Measurements from ENCODE around the gene HES4.
"Not testable (repeated sequence)": the region's sequence is repeated elsewhere in the genome, so short reads cannot be mapped to it uniquely, and the experiment has no call there.

Gene HES4

GRCh38 chr1:1032424-1032823 is 32.5 kb upstream of the HES4 start:
- Histone ChIP-seq H2AFZ (ENCODE audit: low read length) (peak overlapping the region; percentile 45; the same call in 1 of the 2 replicates), H3K9ac (ENCODE audit: low read length) (no peak overlapping the region), H3K9me3 (replicated peaks; ENCODE audit: insufficient read depth, low read length) (no peaks in the 10 kb centered on the region), H3F3A (ENCODE audit: insufficient read depth, low read length) (no peaks in the 10 kb centered on the region), H3K9me2 (replicated peaks; ENCODE audit: insufficient read depth, low read length) (no peaks in the 10 kb centered on the region), H4K20me1 (ENCODE audit: insufficient read depth, low read length) (no peaks in the 10 kb centered on the region), H3K79me2 (ENCODE audit: low read length) (no peaks in the 10 kb centered on the region), H3K27me3 (replicated peaks; ENCODE audit: insufficient read depth, low read length) (peaks cover 60% of the 10 kb centered on the region), H3K27ac (ENCODE audit: low read length) (no peak overlapping the region), H3K4me1 (ENCODE audit: low read length) (no peaks in the 10 kb centered on the region), H3K36me3 (replicated peaks; ENCODE audit: insufficient read depth, low read length) (no peaks in the 10 kb centered on the region), H3K4me3 (ENCODE audit: low read length) (peak overlapping the region; percentile 43; the same call in 1 of the 2 replicates), H3K4me2 (ENCODE audit: low read depth, low read length) (peak overlapping the region; percentile 79)
- no peak for TF ChIP-seq EZH2 (optimal IDR thresholded peaks at IDR 0.05; ENCODE audit: low read depth, low read length)
- no peak for TF ChIP-seq EZH2phosphoT487 (IDR thresholded peaks at IDR 0.05; ENCODE audit: low read length)
- TF ChIP-seq CTCF (IDR thresholded peaks at IDR 0.05; ENCODE audit: low read length), result no peak
- DNase-seq, result no peak

GRCh38 chr1:1031659-1032235 is 31.9 kb upstream of the HES4 start:
- H3K79me2 ChIP-seq (ENCODE audit: low read length), result no peaks in the 10 kb centered on the region
- no peak overlapping the region for H3K9ac ChIP-seq (ENCODE audit: low read length)
- no peaks in the 10 kb centered on the region for H3K36me3 ChIP-seq (replicated peaks; ENCODE audit: insufficient read depth, low read length)
- H3K27me3 ChIP-seq (replicated peaks; ENCODE audit: insufficient read depth, low read length), result peaks cover 60% of the 10 kb centered on the region
- DNase-seq, result no peak
- H3K9me2 ChIP-seq (replicated peaks; ENCODE audit: insufficient read depth, low read length), result no peaks in the 10 kb centered on the region
- no peaks in the 10 kb centered on the region for H4K20me1 ChIP-seq (ENCODE audit: insufficient read depth, low read length)
- H3K27ac ChIP-seq (ENCODE audit: low read length), result no peak overlapping the region
- H3K4me3 ChIP-seq (ENCODE audit: low read length), result no peak overlapping the region
- no peak overlapping the region for H3K4me2 ChIP-seq (ENCODE audit: low read depth, low read length)
- no peaks in the 10 kb centered on the region for H3F3A ChIP-seq (ENCODE audit: insufficient read depth, low read length)
- H3K4me1 ChIP-seq (ENCODE audit: low read length), result no peaks in the 10 kb centered on the region
- H2AFZ ChIP-seq (ENCODE audit: low read length), result no peak overlapping the region
- no peaks in the 10 kb centered on the region for H3K9me3 ChIP-seq (replicated peaks; ENCODE audit: insufficient read depth, low read length)
- TF ChIP-seq EZH2 (optimal IDR thresholded peaks at IDR 0.05; ENCODE audit: low read depth, low read length), result no peak
- no peak for TF ChIP-seq CTCF (IDR thresholded peaks at IDR 0.05; ENCODE audit: low read length)
- TF ChIP-seq EZH2phosphoT487 (IDR thresholded peaks at IDR 0.05; ENCODE audit: low read length), result no peak

GRCh38 chr1:1030867-1031658 is 31.2 kb upstream of the HES4 start:
- not testable (repeated sequence) for H3F3A ChIP-seq (ENCODE audit: insufficient read depth, low read length); H3K36me3 ChIP-seq (replicated peaks; ENCODE audit: insufficient read depth, low read length); H3K4me3 ChIP-seq (ENCODE audit: low read length); H3K9me3 ChIP-seq (replicated peaks; ENCODE audit: insufficient read depth, low read length); H3K27ac ChIP-seq (ENCODE audit: low read length); H3K4me1 ChIP-seq (ENCODE audit: low read length); DNase-seq; H3K9ac ChIP-seq (ENCODE audit: low read length); H4K20me1 ChIP-seq (ENCODE audit: insufficient read depth, low read length); H2AFZ ChIP-seq (ENCODE audit: low read length); H3K4me2 ChIP-seq (ENCODE audit: low read depth, low read length); H3K79me2 ChIP-seq (ENCODE audit: low read length); H3K9me2 ChIP-seq (replicated peaks; ENCODE audit: insufficient read depth, low read length)
- peaks cover 60% of the 10 kb centered on the region for H3K27me3 ChIP-seq (replicated peaks; ENCODE audit: insufficient read depth, low read length)

- no peak for DNase-seq
- H3K27ac ChIP-seq (ENCODE audit: low read length), result no peak overlapping the region
- no peaks in the 10 kb centered on the region for H3K9me2 ChIP-seq (replicated peaks; ENCODE audit: insufficient read depth, low read length)
- TF ChIP-seq EZH2 (optimal IDR thresholded peaks at IDR 0.05; ENCODE audit: low read depth, low read length) (no peak), EZH2phosphoT487 (IDR thresholded peaks at IDR 0.05; ENCODE audit: low read length) (no peak), CTCF (IDR thresholded peaks at IDR 0.05; ENCODE audit: low read length) (no peak)
- no peak overlapping the region for H3K9ac ChIP-seq (ENCODE audit: low read length)
- no peak overlapping the region for H2AFZ ChIP-seq (ENCODE audit: low read length)
- H3K9me3 ChIP-seq (replicated peaks; ENCODE audit: insufficient read depth, low read length), result no peaks in the 10 kb centered on the region
- H3K4me2 ChIP-seq (ENCODE audit: low read depth, low read length), result no peak overlapping the region
- no peaks in the 10 kb centered on the region for H3K36me3 ChIP-seq (replicated peaks; ENCODE audit: insufficient read depth, low read length)
- no peaks in the 10 kb centered on the region for H3K79me2 ChIP-seq (ENCODE audit: low read length)
- H3F3A ChIP-seq (ENCODE audit: insufficient read depth, low read length), result no peaks in the 10 kb centered on the region
- no peaks in the 10 kb centered on the region for H4K20me1 ChIP-seq (ENCODE audit: insufficient read depth, low read length)
- no peak overlapping the region for H3K4me3 ChIP-seq (ENCODE audit: low read length)
- H3K27me3 ChIP-seq (replicated peaks; ENCODE audit: insufficient read depth, low read length), result peaks cover 71% of the 10 kb centered on the region
- no peaks in the 10 kb centered on the region for H3K4me1 ChIP-seq (ENCODE audit: low read length)
Measured at GRCh38 chr1:1027791-1028190, 27.9 kb upstream of the HES4 start.

Measured in MM.1S (cell line).